HG02610 (cell line): ENCODE data around the gene NTF3.
"Not testable (repeated sequence)": the region's sequence is repeated elsewhere in the genome, so short reads cannot be mapped to it uniquely, and the experiment has no call there.

Source experiments
- ATAC-seq: cut with Tn5 transposase; IDR thresholded peaks from one replicate; pipeline ENCODE4 v1.9.1; 2021; ENCODE audit warnings: mild to moderate bottlenecking, moderate library complexity; ENCODE audit not compliant: unreplicated experiment

NTF3 gene

GRCh38 chr12:5524769-5525436 lies 93.0 kb downstream of the NTF3 start:
- ATAC-seq: no peak

- ATAC-seq: no peak
These were observed 94.0 kb downstream of the NTF3 start for GRCh38 chr12:5525783-5526367.

GRCh38 chr12:5533368-5533767 lies 101.5 kb downstream of the NTF3 start:
- ATAC-seq: no peak

GRCh38 chr12:5534426-5535199 lies 102.7 kb downstream of the NTF3 start:
- ATAC-seq: no peak

- ATAC-seq: no peak
These were observed 103.6 kb downstream of the NTF3 start for GRCh38 chr12:5535541-5535940.

- not testable (repeated sequence) for ATAC-seq
These were observed 105.2 kb downstream of the NTF3 start for GRCh38 chr12:5537026-5537615.

- ATAC-seq: no peak
These were observed 105.9 kb downstream of the NTF3 start for GRCh38 chr12:5537771-5538170.
